Pons (tissue), 1 donor: ENCODE results near the gene HNRNPM.

Source experiments
- DNase-seq: peaks from one replicate; pipeline ENCODE4 v3.0.0-alpha.2; 2016; ENCODE audit warnings: low spot score

Gene HNRNPM

GRCh38 chr19:8487137-8487851, 42.5 kb downstream of the HNRNPM start:
- DNase-seq = peak; percentile 70

- DNase-seq = no peak
These were observed 43.6 kb downstream of the HNRNPM start for GRCh38 chr19:8488365-8488764.

- no peak for DNase-seq
These were observed 45.0 kb downstream of the HNRNPM start for GRCh38 chr19:8489561-8490394.

GRCh38 chr19:8490395-8490760, 45.6 kb downstream of the HNRNPM start:
- DNase-seq = no peak

GRCh38 chr19:8490873-8491272, 46.1 kb downstream of the HNRNPM start:
- DNase-seq = no peak

- no peak for DNase-seq
These were observed 46.8 kb downstream of the HNRNPM start for GRCh38 chr19:8491574-8491973.

- no peak for DNase-seq
These were observed 49.4 kb downstream of the HNRNPM start for GRCh38 chr19:8494158-8494557.

- no peak for DNase-seq
These were observed 53.5 kb downstream of the HNRNPM start for GRCh38 chr19:8498295-8498694.

- DNase-seq = no peak
These were observed 54.5 kb downstream of the HNRNPM start for GRCh38 chr19:8499048-8499833.

GRCh38 chr19:8500158-8500557, 55.4 kb downstream of the HNRNPM start:
- DNase-seq = peak; percentile 35

GRCh38 chr19:8501516-8501915, 56.7 kb downstream of the HNRNPM start:
- no peak for DNase-seq

- DNase-seq = no peak
These were observed 57.2 kb downstream of the HNRNPM start for GRCh38 chr19:8501981-8502380.

- no peak for DNase-seq
These were observed 58.7 kb downstream of the HNRNPM start for GRCh38 chr19:8503510-8503909.

- no peak for DNase-seq
These were observed 59.4 kb downstream of the HNRNPM start for GRCh38 chr19:8504171-8504570.

- DNase-seq = no peak
These were observed 60.1 kb downstream of the HNRNPM start for GRCh38 chr19:8504919-8505318.

- DNase-seq = peak; percentile 72
These were observed 61.1 kb downstream of the HNRNPM start for GRCh38 chr19:8505680-8506401.

- no peak for DNase-seq
These were observed 61.7 kb downstream of the HNRNPM start for GRCh38 chr19:8506402-8506957.

- DNase-seq = no peak
These were observed 65.9 kb downstream of the HNRNPM start for GRCh38 chr19:8510589-8511115.

- no peak for DNase-seq
These were observed 66.9 kb downstream of the HNRNPM start for GRCh38 chr19:8511573-8512101.

- no peak for DNase-seq
These were observed 67.6 kb downstream of the HNRNPM start for GRCh38 chr19:8512115-8512967.
